ENCODE data around the gene RNF167. TPM values are rescaled to one million over a fixed set of nuclear protein-coding genes. Genes with fewer than 3 reads are reported as not detected.

RNF167 gene
- total and polyA plus RNA-seq, 2 of the 13 experiments (the other 11 are each of a cell fraction or from before 2014, with no cell fraction given): 44.1 to 45.4 TPM

DNA sequence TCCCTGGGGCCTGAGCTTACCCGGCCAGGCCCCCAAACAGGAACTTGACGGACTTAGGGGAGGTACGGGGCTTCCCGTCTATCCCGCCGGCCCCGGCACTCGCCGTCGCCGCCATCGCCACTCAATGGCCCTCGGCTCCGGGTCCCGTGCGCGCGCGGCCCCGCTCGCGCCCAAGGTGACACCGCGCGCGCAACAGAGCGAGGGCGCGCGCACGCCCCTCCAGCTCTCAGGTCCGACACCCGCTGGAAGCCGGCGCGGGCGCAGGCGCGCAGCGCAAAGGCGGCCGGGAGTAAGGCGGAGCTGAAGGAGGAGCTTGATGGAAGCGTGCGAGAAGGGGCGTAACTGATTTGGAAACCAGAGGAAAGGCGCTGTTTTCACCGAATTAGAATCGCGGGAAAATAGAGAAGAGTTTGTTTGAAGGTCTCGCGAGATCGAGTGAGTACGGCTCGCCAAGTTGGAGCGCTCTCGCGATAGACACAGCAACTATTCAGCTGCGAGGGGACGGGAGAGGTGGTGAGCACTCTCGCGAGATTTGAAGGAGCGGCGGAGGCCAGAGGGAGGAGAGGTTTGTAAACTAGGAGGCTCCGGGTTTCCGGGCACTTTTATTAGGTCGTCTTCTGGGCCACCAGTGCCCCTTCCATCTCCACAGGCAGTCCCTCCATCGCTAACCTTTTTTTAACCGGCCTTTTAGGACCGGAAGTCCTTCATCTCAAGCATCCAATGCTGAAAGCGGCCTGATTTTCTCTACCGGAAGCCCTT is at the start of gene RNF167, which contains the start of gene SLC25A11 (continued):
- TF ChIP-seq, protein P1, sequence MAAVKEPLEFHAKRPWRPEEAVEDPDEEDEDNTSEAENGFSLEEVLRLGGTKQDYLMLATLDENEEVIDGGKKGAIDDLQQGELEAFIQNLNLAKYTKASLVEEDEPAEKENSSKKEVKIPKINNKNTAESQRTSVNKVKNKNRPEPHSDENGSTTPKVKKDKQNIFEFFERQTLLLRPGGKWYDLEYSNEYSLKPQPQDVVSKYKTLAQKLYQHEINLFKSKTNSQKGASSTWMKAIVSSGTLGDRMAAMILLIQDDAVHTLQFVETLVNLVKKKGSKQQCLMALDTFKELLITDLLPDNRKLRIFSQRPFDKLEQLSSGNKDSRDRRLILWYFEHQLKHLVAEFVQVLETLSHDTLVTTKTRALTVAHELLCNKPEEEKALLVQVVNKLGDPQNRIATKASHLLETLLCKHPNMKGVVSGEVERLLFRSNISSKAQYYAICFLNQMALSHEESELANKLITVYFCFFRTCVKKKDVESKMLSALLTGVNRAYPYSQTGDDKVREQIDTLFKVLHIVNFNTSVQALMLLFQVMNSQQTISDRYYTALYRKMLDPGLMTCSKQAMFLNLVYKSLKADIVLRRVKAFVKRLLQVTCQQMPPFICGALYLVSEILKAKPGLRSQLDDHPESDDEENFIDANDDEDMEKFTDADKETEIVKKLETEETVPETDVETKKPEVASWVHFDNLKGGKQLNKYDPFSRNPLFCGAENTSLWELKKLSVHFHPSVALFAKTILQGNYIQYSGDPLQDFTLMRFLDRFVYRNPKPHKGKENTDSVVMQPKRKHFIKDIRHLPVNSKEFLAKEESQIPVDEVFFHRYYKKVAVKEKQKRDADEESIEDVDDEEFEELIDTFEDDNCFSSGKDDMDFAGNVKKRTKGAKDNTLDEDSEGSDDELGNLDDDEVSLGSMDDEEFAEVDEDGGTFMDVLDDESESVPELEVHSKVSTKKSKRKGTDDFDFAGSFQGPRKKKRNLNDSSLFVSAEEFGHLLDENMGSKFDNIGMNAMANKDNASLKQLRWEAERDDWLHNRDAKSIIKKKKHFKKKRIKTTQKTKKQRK (IDR thresholded peaks at IDR 0.05; ENCODE audit: low read length): no peak
- TF ChIP-seq PHF21A (CRISPR knock-in tag; IDR thresholded peaks at IDR 0.05) (peak; percentile 46; the same call in 1 of the 2 replicates), ZKSCAN8 (CRISPR knock-in tag; IDR thresholded peaks at IDR 0.05; ENCODE audit: borderline replicate concordance) (no peak), BORCS8-MEF2B (CRISPR knock-in tag; IDR thresholded peaks at IDR 0.05) (no peak), BHLHE40 (IDR thresholded peaks at IDR 0.05; ENCODE audit: low read length) (peak; percentile 87), KMT2B (CRISPR knock-in tag; IDR thresholded peaks at IDR 0.05) (0 out of 2 replicates have a peak, but pooled peaks have one; percentile 30), ZNF343 (CRISPR knock-in tag; IDR thresholded peaks at IDR 0.05) (0 out of 2 replicates have a peak, but pooled peaks have one; percentile 13), RNF2 (conservative IDR thresholded peaks at IDR 0.05; ENCODE audit: low read depth) (peak; percentile 59; the same call in 1 of the 2 replicates), HNF4G (IDR thresholded peaks at IDR 0.05; ENCODE audit: borderline replicate concordance, low read depth, low read length) (no peak), HNF4G (CRISPR knock-in tag; IDR thresholded peaks at IDR 0.05; ENCODE audit: borderline replicate concordance, low read depth) (peak; percentile 35; the same call in 1 of the 2 replicates), ZNF674 (CRISPR knock-in tag; IDR thresholded peaks at IDR 0.05; ENCODE audit: low read depth) (no peak), ZNF776 (CRISPR knock-in tag; IDR thresholded peaks at IDR 0.05) (no peak), CBFB (CRISPR knock-in tag; IDR thresholded peaks at IDR 0.05) (no peak), ZNF615 (CRISPR knock-in tag; IDR thresholded peaks at IDR 0.05; ENCODE audit: borderline replicate concordance) (no peak), KMT2A (CRISPR knock-in tag; IDR thresholded peaks at IDR 0.05) (no peak), POLR2AphosphoS5 (IDR thresholded peaks at IDR 0.05; ENCODE audit: low read depth, low read length) (peak; percentile 78), THAP11 (CRISPR knock-in tag; IDR thresholded peaks at IDR 0.05) (peak; percentile 91), MXD4 (CRISPR knock-in tag; IDR thresholded peaks at IDR 0.05) (peak; percentile 40)
- TF ChIP-seq, protein P2, sequence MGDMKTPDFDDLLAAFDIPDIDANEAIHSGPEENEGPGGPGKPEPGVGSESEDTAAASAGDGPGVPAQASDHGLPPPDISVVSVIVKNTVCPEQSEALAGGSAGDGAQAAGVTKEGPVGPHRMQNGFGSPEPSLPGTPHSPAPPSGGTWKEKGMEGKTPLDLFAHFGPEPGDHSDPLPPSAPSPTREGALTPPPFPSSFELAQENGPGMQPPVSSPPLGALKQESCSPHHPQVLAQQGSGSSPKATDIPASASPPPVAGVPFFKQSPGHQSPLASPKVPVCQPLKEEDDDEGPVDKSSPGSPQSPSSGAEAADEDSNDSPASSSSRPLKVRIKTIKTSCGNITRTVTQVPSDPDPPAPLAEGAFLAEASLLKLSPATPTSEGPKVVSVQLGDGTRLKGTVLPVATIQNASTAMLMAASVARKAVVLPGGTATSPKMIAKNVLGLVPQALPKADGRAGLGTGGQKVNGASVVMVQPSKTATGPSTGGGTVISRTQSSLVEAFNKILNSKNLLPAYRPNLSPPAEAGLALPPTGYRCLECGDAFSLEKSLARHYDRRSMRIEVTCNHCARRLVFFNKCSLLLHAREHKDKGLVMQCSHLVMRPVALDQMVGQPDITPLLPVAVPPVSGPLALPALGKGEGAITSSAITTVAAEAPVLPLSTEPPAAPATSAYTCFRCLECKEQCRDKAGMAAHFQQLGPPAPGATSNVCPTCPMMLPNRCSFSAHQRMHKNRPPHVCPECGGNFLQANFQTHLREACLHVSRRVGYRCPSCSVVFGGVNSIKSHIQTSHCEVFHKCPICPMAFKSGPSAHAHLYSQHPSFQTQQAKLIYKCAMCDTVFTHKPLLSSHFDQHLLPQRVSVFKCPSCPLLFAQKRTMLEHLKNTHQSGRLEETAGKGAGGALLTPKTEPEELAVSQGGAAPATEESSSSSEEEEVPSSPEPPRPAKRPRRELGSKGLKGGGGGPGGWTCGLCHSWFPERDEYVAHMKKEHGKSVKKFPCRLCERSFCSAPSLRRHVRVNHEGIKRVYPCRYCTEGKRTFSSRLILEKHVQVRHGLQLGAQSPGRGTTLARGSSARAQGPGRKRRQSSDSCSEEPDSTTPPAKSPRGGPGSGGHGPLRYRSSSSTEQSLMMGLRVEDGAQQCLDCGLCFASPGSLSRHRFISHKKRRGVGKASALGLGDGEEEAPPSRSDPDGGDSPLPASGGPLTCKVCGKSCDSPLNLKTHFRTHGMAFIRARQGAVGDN (CRISPR knock-in tag; IDR thresholded peaks at IDR 0.05): peak; percentile 80
- TF ChIP-seq, protein P3, sequence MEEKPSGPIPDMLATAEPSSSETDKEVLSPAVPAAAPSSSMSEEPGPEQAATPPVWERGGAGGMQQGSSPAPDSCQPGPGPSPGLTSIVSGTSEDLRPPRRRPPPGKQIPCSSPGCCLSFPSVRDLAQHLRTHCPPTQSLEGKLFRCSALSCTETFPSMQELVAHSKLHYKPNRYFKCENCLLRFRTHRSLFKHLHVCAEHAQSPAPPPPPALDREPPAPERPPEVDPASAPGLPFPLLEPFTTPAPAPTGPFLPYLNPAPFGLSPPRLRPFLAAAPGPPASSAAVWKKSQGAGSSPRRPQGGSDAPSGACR (CRISPR knock-in tag; IDR thresholded peaks at IDR 0.05): peak; percentile 81; the same call in 1 of the 2 replicates
- TF ChIP-seq, protein P4, sequence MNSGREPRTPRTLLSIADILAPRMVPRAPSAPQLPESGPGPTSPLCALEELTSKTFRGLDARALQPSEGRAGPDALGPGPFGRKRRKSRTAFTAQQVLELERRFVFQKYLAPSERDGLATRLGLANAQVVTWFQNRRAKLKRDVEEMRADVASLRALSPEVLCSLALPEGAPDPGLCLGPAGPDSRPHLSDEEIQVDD (CRISPR knock-in tag; IDR thresholded peaks at IDR 0.05; ENCODE audit: borderline replicate concordance): no peak
- TF ChIP-seq, protein P5, sequence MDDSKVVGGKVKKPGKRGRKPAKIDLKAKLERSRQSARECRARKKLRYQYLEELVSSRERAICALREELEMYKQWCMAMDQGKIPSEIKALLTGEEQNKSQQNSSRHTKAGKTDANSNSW (CRISPR knock-in tag; IDR thresholded peaks at IDR 0.05; ENCODE audit: borderline replicate concordance): no peak

Data from HepG2 (cell line).